NCI-H2196 treated with DMSO at 0.1 percent for 48 hours (cell line): ENCODE measurements around the gene GRK7.

Source experiments
- DNase-seq: peaks from one replicate; lab custom pipeline; 2025; ENCODE audit not compliant: unreplicated experiment; lab: John Stamatoyannopoulos, UW

GRK7 gene

GRCh38 chr3:141763088-141763750 is at the start of gene GRK7:
GRK7 (plus strand) TSS chr3:141763408; CDS start chr3:141778285, 14,877 bp downstream.
- no peak for DNase-seq

- no peak for DNase-seq
These were observed 48.5 kb upstream of the GRK7 start for GRCh38 chr3:141714671-141715070.

GRCh38 chr3:141722081-141722480 is 41.1 kb upstream of the GRK7 start:
- no peak for DNase-seq

- DNase-seq: no peak
These were observed 40.6 kb upstream of the GRK7 start for GRCh38 chr3:141722648-141723047.

GRCh38 chr3:141723255-141723654 is 40.0 kb upstream of the GRK7 start:
- DNase-seq: no peak

- no peak for DNase-seq
These were observed 39.0 kb upstream of the GRK7 start for GRCh38 chr3:141724186-141724585.

GRCh38 chr3:141725036-141725435 is 38.2 kb upstream of the GRK7 start:
- DNase-seq: no peak

- no peak for DNase-seq
These were observed 36.7 kb upstream of the GRK7 start for GRCh38 chr3:141726483-141726882.

GRCh38 chr3:141728355-141728892 is 34.8 kb upstream of the GRK7 start:
- no peak for DNase-seq

- no peak for DNase-seq
These were observed 34.0 kb upstream of the GRK7 start for GRCh38 chr3:141729240-141729639.

- no peak for DNase-seq
These were observed 28.0 kb upstream of the GRK7 start for GRCh38 chr3:141735176-141735575.

GRCh38 chr3:141735770-141736465 is 27.3 kb upstream of the GRK7 start:
- no peak for DNase-seq

GRCh38 chr3:141737093-141737492 is 26.1 kb upstream of the GRK7 start:
- DNase-seq: no peak

GRCh38 chr3:141737678-141738021 is 25.6 kb upstream of the GRK7 start:
- no peak for DNase-seq

- peak; percentile 98 for DNase-seq
These were observed 25.0 kb upstream of the GRK7 start, which contains the start of gene RNF7 for GRCh38 chr3:141738022-141738890. RNF7 (plus strand) TSS chr3:141738298; CDS start chr3:141738342, 44 bp downstream.

- DNase-seq: peak; percentile 21
These were observed 24.3 kb upstream of the GRK7 start for GRCh38 chr3:141738891-141739363.

GRCh38 chr3:141739731-141740130 is 23.5 kb upstream of the GRK7 start:
- no peak for DNase-seq

- no peak for DNase-seq
These were observed 22.9 kb upstream of the GRK7 start for GRCh38 chr3:141740349-141740748.

GRCh38 chr3:141743305-141743704 is 19.9 kb upstream of the GRK7 start:
- no peak for DNase-seq

- DNase-seq: no peak
These were observed 16.2 kb upstream of the GRK7 start for GRCh38 chr3:141746962-141747361.

GRCh38 chr3:141753399-141753798 is 9.8 kb upstream of the GRK7 start:
- no peak for DNase-seq
